B cell (primary cell): ENCODE data around the gene HES5. TPM values are rescaled to one million over a fixed set of nuclear protein-coding genes. Genes with fewer than 3 reads are reported as not detected.

ENCODE experiments used
- ATAC-seq: fragments of 200-7000 bp; cut with Tn5 transposase; one replicate; pipeline ENCODE4 v1.10.0; 2021; ENCODE audit warnings: low read depth, mild to moderate bottlenecking, moderate number of reproducible peaks, moderate library complexity
- CTCF ChIA-PET: fragments of 350-600 bp; sonication (Branson Sonifier 250); formaldehyde crosslinking; loops from one replicate; lab custom pipeline; 2021; ENCODE audit warnings: antibody characterized with exemption, inconsistent platforms; lab: Charles Lee
- POLR2A ChIA-PET: fragments of 350-600 bp; sonication (Branson Sonifier 250); formaldehyde crosslinking; loops from one replicate; lab custom pipeline; 2021; ENCODE audit warnings: antibody characterized with exemption; lab: Charles Lee
- DNase-seq: peaks from one replicate; pipeline ENCODE4 v3.0.0; 2013
- H2AFZ ChIP-seq: 2 replicates; pipeline ENCODE4 v1.6.1; 2012; ENCODE audit warnings: mild to moderate bottlenecking, low read depth, low read length; ENCODE audit not compliant: insufficient read depth, poor library complexity, severe bottlenecking
- H3K27ac ChIP-seq, 2 donors: 1 replicate in 1 of 2; 2 replicates in 1 of 2; pipeline ENCODE4 v1.5.1; 2012 to 2013; ENCODE audit warnings: low read length in 2 of 2, mild to moderate bottlenecking in 2 of 2, moderate library complexity in 1 of 2
- H3K27me3 ChIP-seq, 4 experiments: fragments of 200-600 bp in 1 of 4; sonication (generic) in 1 of 4; replicated peaks in 1 of 4; 1 replicate in 2 of 4; 2 replicates in 2 of 4; pipeline versions ENCODE4 v1.6.1 to v1.7.0; 2013 to 2016; ENCODE audit warnings: low read length in 3 of 4, mild to moderate bottlenecking in 2 of 4, mixed read lengths in 1 of 4, moderate library complexity in 1 of 4; ENCODE audit not compliant: insufficient read depth in 4 of 4, control insufficient read depth in 3 of 4; ENCODE audit errors: control extremely low read depth in 1 of 4
- H3K36me3 ChIP-seq, 2 experiments: replicated peaks in 1 of 2; 1 replicate in 1 of 2; 2 replicates in 1 of 2; pipeline versions ENCODE4 v1.6.1 to v1.7.1; 2013; ENCODE audit warnings: low read length in 1 of 2; ENCODE audit not compliant: insufficient read depth in 2 of 2, control insufficient read depth in 1 of 2; ENCODE audit errors: control extremely low read depth in 1 of 2, extremely low read depth in 1 of 2
- H3K4me1 ChIP-seq, 2 donors: fragments of 200-600 bp in 1 of 2; sonication (generic) in 1 of 2; 1 replicate in 1 of 2; 2 replicates in 1 of 2; pipeline versions ENCODE4 v1.5.1 to v1.6.1; 2013 to 2017; ENCODE audit warnings: low read length in 2 of 2; ENCODE audit not compliant: control insufficient read depth in 2 of 2, insufficient read depth in 2 of 2
- H3K4me2 ChIP-seq: replicated peaks from 2 replicates; pipeline ENCODE3; 2012; ENCODE audit warnings: mild to moderate bottlenecking, low read depth, low read length; ENCODE audit not compliant: poor library complexity, severe bottlenecking
- H3K4me3 ChIP-seq, 5 experiments: fragments of 200-600 bp in 1 of 5; sonication (generic) in 1 of 5; 1 replicate in 3 of 5; 2 replicates in 2 of 5; pipeline versions ENCODE4 v1.5.1 to v1.7.0; 2011 to 2016; ENCODE audit warnings: low read length in 4 of 5, mild to moderate bottlenecking in 4 of 5, low read depth in 2 of 5, control low read depth in 1 of 5, moderate library complexity in 1 of 5; ENCODE audit not compliant: insufficient read depth in 1 of 5; ENCODE audit errors: control extremely low read depth in 1 of 5, extremely low read depth in 1 of 5
- H3K79me2 ChIP-seq: fragments of 200-600 bp; sonication (generic); one replicate; pipeline ENCODE4 v1.6.0; 2016; ENCODE audit warnings: low read length; ENCODE audit not compliant: control insufficient read depth, insufficient read depth
- H3K9ac ChIP-seq: fragments of 200-600 bp; sonication (generic); 2 replicates; pipeline ENCODE4 v1.6.1; 2017; ENCODE audit warnings: mild to moderate bottlenecking, low read length, moderate library complexity
- H3K9me3 ChIP-seq, 3 donors: one replicate each; pipeline versions ENCODE4 v1.6.1 to v1.7.1; 2013; ENCODE audit warnings: low read length in 2 of 3; ENCODE audit not compliant: control insufficient read depth in 2 of 3, insufficient read depth in 1 of 3; ENCODE audit errors: control extremely low read depth in 1 of 3
- H4K20me1 ChIP-seq: 2 replicates; pipeline ENCODE4 v1.6.0; 2012; ENCODE audit warnings: mild to moderate bottlenecking, low read length; ENCODE audit not compliant: insufficient read depth, control insufficient read depth, poor library complexity, severe bottlenecking
- H3K27ac Mint-ChIP-seq: one replicate; pipeline ENCODE4 v1.8.0; 2021; ENCODE audit warnings: mixed read lengths
- H3K27me3 Mint-ChIP-seq: one replicate; pipeline ENCODE4 v1.8.0; 2021; ENCODE audit warnings: mixed read lengths
- H3K4me1 Mint-ChIP-seq: one replicate; pipeline ENCODE4 v1.8.0; 2021; ENCODE audit warnings: mixed read lengths
- H3K4me3 Mint-ChIP-seq: one replicate; pipeline ENCODE4 v1.8.0; 2021; ENCODE audit warnings: mixed read lengths
- H3K9me3 Mint-ChIP-seq: one replicate; pipeline ENCODE4 v1.8.0; 2022; ENCODE audit warnings: mixed read lengths; ENCODE audit not compliant: insufficient read depth
- EZH2 ChIP-seq: IDR thresholded peaks from 2 replicates; pipeline ENCODE4 v1.6.1; 2012; ENCODE audit warnings: borderline replicate concordance, low read depth, mild to moderate bottlenecking, moderate library complexity, low read length; ENCODE audit not compliant: insufficient read depth, poor library complexity, severe bottlenecking
- WGBS: methylation state at CpG from one replicate; pipeline ENCODE4 v1.1.5; 2013; ENCODE audit warnings: missing lambda C conversion rate; ENCODE audit not compliant: insufficient coverage; 5-methylcytosine and 5-hydroxymethylcytosine counted together
- intact Hi-C: fragments of 100-400 bp; cut with micrococcal nuclease; formaldehyde crosslinking; loops from one replicate; pipeline ENCODE4 v1.10.0; 2022
- polyA plus RNA-seq: library from polyadenylated mRNA; depleted of rRNA; stranded (reverse); fragments of >200 nt; gene quantifications from 2 replicates; pipeline ENCODE4 v1.2.3, GENCODE V29; 2012
- total RNA-seq, 2 donors: library from RNA; stranded (reverse); fragments of 120-200 nt in 1 of 2; gene quantifications; 1 replicate in 1 of 2; 2 replicates in 1 of 2; pipeline versions ENCODE4 v1.2.3 to v1.2.4, GENCODE V29; 2013 to 2022
- TF ChIP-seq, protein P1 (sequence below): fragments of 200-600 bp; IDR thresholded peaks from one replicate; pipeline ENCODE4 v1.8.0; 2022; ENCODE audit warnings: antibody characterized with exemption, mild to moderate bottlenecking

Gene HES5
- total and polyA plus RNA-seq, 2 donors (not counting 1 experiment from before 2014, with no cell fraction given): not detected

GRCh38 chr1:2528966-2529783, 888 bp downstream of the HES5 start:
- ATAC-seq (peak; percentile 20), DNase-seq (peak; percentile 83)
- Mint-ChIP-seq H3K4me3 (peak overlapping the region; percentile 87), H3K4me1 (peaks cover 33% of the 10 kb centered on the region), H3K27me3 (peaks cover 6% of the 10 kb centered on the region), H3K27ac (peak overlapping the region; percentile 74), H3K9me3 (no peaks in the 10 kb centered on the region)
- 3% methylated on average over 84 of the region's 84 CpGs for WGBS
- Histone ChIP-seq H3K4me2 (peak overlapping the region; percentile 96), H3K27me3 (peaks cover 0 to 46% (median 21%) of the 10 kb centered on the region in 4 experiments), H3K9ac (peak overlapping the region; percentile 58), H3K36me3 (no peaks in the 10 kb centered on the region), H3K9me3 (peaks cover 0 to 11% (median 0%) of the 10 kb centered on the region in 3 donors), H2AFZ (peak overlapping the region; percentile 74), H3K79me2 (peaks cover 24% of the 10 kb centered on the region), H3K4me3 (peak overlapping the region in 4 of 5 experiments; percentile 31 to 61 (median 50)), H3K4me1 (peaks cover 42 to 49% of the 10 kb centered on the region in 2 donors), H4K20me1 (peaks cover 36% of the 10 kb centered on the region), H3K27ac (no peak overlapping the region)
- CTCF ChIA-PET: interaction anchor here (0.8 to 2.9 kb wide), 5 partner anchors 17 to 113 kb away, joined by 3 to 16 read pairs (median 5); partner anchors contain the start of gene TNFRSF14
- POLR2A ChIA-PET: interaction anchor here (0.7 to 1.9 kb wide), 5 partner anchors 17 to 333 kb away, joined by 3 to 16 read pairs (median 5); partner anchors contain the start of gene PRXL2B
- intact Hi-C loops: loop anchor here (5.0 kb wide), 1 partner anchor 612 kb away; the partner anchor contains the start of genes CALML6 and TMEM52
- no peak for TF ChIP-seq EZH2
- TF ChIP-seq, protein P1, sequence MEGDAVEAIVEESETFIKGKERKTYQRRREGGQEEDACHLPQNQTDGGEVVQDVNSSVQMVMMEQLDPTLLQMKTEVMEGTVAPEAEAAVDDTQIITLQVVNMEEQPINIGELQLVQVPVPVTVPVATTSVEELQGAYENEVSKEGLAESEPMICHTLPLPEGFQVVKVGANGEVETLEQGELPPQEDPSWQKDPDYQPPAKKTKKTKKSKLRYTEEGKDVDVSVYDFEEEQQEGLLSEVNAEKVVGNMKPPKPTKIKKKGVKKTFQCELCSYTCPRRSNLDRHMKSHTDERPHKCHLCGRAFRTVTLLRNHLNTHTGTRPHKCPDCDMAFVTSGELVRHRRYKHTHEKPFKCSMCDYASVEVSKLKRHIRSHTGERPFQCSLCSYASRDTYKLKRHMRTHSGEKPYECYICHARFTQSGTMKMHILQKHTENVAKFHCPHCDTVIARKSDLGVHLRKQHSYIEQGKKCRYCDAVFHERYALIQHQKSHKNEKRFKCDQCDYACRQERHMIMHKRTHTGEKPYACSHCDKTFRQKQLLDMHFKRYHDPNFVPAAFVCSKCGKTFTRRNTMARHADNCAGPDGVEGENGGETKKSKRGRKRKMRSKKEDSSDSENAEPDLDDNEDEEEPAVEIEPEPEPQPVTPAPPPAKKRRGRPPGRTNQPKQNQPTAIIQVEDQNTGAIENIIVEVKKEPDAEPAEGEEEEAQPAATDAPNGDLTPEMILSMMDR: peak; percentile 34
